Peyer's patch (tissue), 4 donors: ENCODE results near the gene MYL10. TPM values are rescaled to one million over a fixed set of nuclear protein-coding genes. Genes with fewer than 3 reads are reported as not detected.
A peak's percentile ranks its signal among the peaks of the same experiment; 100 is the strongest.

ENCODE experiments used
- DNase-seq, 3 donors: peaks; one replicate each; pipeline ENCODE4 v3.0.0-alpha.2; 2017 to 2019
- H3K27ac ChIP-seq, 4 donors: fragments of 200-600 bp; sonication (generic); one replicate each; pipeline ENCODE4 v1.5.1; 2016 to 2019
- H3K27me3 ChIP-seq, 2 donors: fragments of 200-600 bp; sonication (generic); one replicate each; pipeline ENCODE4 v1.5.1; 2019
- H3K36me3 ChIP-seq, 3 donors: fragments of 200-600 bp; sonication (generic); one replicate each; pipeline ENCODE4 v1.5.1; 2016 to 2019
- H3K4me1 ChIP-seq, 4 donors: fragments of 200-600 bp; sonication (generic); one replicate each; pipeline ENCODE4 v1.5.1; 2016 to 2019
- H3K4me3 ChIP-seq, 4 donors: fragments of 200-600 bp; sonication (generic); 1 replicate in 3 of 4; 2 replicates in 1 of 4; pipeline ENCODE4 v1.5.1; 2016 to 2019; ENCODE audit warnings: mild to moderate bottlenecking in 1 of 4
- H3K9me3 ChIP-seq, 4 donors: fragments of 200-600 bp; sonication (generic); one replicate each; pipeline ENCODE4 v1.5.1; 2016 to 2019; ENCODE audit warnings: mild to moderate bottlenecking in 1 of 4
- POLR2A ChIP-seq, 2 donors: fragments of 450-650 bp; IDR thresholded peaks; one replicate each; pipeline ENCODE4 v1.5.1; 2017; ENCODE audit warnings: antibody characterized with exemption in 2 of 2, mild to moderate bottlenecking in 2 of 2, moderate library complexity in 2 of 2
- total RNA-seq, 4 donors: library from RNA; depleted of rRNA; stranded (reverse); fragments of >200 nt; gene quantifications; one replicate each; pipeline ENCODE4 v1.1.0, GENCODE V29; 2016
- TF ChIP-seq, protein P1 (sequence below), 6 experiments: fragments of 450-650 bp in 4 of 6; fragments of 200-600 bp in 2 of 6; sonication (generic) in 1 of 6; IDR thresholded peaks; one replicate each; pipeline ENCODE4 v1.5.1; 2017 to 2019; ENCODE audit warnings: antibody characterized with exemption in 6 of 6, mild to moderate bottlenecking in 3 of 6, moderate library complexity in 1 of 6

MYL10 gene
- total RNA-seq, 4 donors from 2014 or later = not detected

GRCh38 chr7:101564778-101565211 lies 64.3 kb downstream of the MYL10 start:
- DNase-seq = peak in 2 of 3 donors; percentile 69 to 70
- no peaks in the 10 kb centered on the region for H3K27me3 ChIP-seq

DNA sequence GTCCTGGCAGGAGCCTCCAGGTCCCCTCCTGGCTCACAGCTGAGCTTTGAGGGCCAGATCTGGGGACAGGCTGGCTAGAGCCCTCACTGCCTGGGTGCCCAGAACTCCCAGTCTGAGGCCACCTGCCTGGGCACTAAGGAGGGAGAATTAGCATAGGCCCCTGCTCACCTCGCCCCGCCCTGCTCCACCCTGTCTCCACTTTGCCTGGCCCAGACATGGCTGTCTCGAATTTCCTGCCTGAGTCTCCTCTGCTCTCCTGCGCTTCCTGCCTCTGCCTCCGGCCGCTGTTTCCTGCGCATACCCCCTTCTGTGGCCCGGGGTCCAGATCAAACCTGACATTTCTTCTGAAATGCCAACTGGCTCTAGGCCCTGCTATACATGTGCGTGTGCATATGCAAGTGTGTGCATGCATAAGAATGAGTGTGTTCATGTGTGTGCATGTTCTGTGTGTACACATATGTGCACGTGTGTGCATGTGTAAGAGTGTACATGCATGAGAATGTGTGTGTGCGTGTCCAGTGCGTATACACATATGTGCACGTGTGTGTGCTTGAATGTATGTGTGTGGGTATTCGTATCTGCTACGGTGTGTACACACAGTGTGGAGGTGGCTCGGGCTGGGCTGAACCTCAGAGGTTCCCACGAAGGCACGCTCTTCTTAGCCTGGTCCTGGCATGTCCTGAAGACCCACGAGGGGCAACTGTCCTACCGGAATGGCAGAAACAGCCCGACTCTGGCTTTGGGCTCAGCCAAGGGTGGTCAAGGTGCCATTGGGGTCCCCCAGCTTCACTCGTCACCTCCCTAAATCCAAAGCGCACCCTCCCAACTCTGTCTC lies 64.9 kb downstream of the MYL10 start:
- DNase-seq = no peak
- no peaks in the 10 kb centered on the region for H3K36me3 ChIP-seq

More at GRCh38 chr7:101564778-101565211, 64.3 kb downstream of the MYL10 start:
- no peak overlapping the region for H3K4me3 ChIP-seq
- H3K9me3 ChIP-seq = no peaks in the 10 kb centered on the region
- H3K4me1 ChIP-seq = no peaks in the 10 kb centered on the region
- H3K36me3 ChIP-seq = no peaks in the 10 kb centered on the region
- H3K27ac ChIP-seq = no peak overlapping the region
- TF ChIP-seq, protein P1, sequence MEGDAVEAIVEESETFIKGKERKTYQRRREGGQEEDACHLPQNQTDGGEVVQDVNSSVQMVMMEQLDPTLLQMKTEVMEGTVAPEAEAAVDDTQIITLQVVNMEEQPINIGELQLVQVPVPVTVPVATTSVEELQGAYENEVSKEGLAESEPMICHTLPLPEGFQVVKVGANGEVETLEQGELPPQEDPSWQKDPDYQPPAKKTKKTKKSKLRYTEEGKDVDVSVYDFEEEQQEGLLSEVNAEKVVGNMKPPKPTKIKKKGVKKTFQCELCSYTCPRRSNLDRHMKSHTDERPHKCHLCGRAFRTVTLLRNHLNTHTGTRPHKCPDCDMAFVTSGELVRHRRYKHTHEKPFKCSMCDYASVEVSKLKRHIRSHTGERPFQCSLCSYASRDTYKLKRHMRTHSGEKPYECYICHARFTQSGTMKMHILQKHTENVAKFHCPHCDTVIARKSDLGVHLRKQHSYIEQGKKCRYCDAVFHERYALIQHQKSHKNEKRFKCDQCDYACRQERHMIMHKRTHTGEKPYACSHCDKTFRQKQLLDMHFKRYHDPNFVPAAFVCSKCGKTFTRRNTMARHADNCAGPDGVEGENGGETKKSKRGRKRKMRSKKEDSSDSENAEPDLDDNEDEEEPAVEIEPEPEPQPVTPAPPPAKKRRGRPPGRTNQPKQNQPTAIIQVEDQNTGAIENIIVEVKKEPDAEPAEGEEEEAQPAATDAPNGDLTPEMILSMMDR (IDR thresholded peaks at IDR 0.05) = no peak
- TF ChIP-seq POLR2A (IDR thresholded peaks at IDR 0.05) = no peak

More for the DNA sequence above, 64.9 kb downstream of the MYL10 start:
- H3K27ac ChIP-seq = no peak overlapping the region
- H3K9me3 ChIP-seq = no peaks in the 10 kb centered on the region
- TF ChIP-seq, protein P1 (IDR thresholded peaks at IDR 0.05) = no peak
- TF ChIP-seq POLR2A (IDR thresholded peaks at IDR 0.05) = no peak
- no peaks in the 10 kb centered on the region for H3K27me3 ChIP-seq
- no peak overlapping the region for H3K4me3 ChIP-seq
- H3K4me1 ChIP-seq = no peaks in the 10 kb centered on the region

Other genes starting within 250 kb of the MYL10 start
- 100 to 1,000 TPM in 3 of 4 donors, 10 to 100 TPM in 1; 64.1 to 142 (median 111) TPM for gene CUX1, start 188.3 kb upstream of the MYL10 start, total RNA-seq